Activated T-cell treated with anti-CD3 and anti-CD28 coated beads for 4 hours (primary cell): ENCODE data around the gene MMD2.

Experiments
- DNase-seq: peaks from one replicate; pipeline ENCODE4 v3.0.0-alpha.2; 2020

Gene MMD2

GRCh38 chr7:4957847-4958476, 1.0 kb downstream of the MMD2 start:
- no peak for DNase-seq

- no peak for DNase-seq
Measured at GRCh38 chr7:4951903-4952636, 6.9 kb downstream of the MMD2 start.

- DNase-seq = no peak
Measured at GRCh38 chr7:4951304-4951703, 7.7 kb downstream of the MMD2 start.

- no peak for DNase-seq
Measured at GRCh38 chr7:4948402-4948801, 10.6 kb downstream of the MMD2 start.

GRCh38 chr7:4945949-4946348, 13.0 kb downstream of the MMD2 start:
- no peak for DNase-seq

- DNase-seq = no peak
Measured at GRCh38 chr7:4944939-4945338, 14.0 kb downstream of the MMD2 start.

GRCh38 chr7:4943297-4943696, 15.7 kb downstream of the MMD2 start:
- DNase-seq = no peak

- no peak for DNase-seq
Measured at GRCh38 chr7:4939971-4940728, 18.8 kb downstream of the MMD2 start.

GRCh38 chr7:4937411-4937810, 21.6 kb downstream of the MMD2 start:
- DNase-seq = no peak

GRCh38 chr7:4934419-4935025, 24.5 kb downstream of the MMD2 start:
- DNase-seq = no peak

GRCh38 chr7:4931943-4932342, 27.0 kb downstream of the MMD2 start:
- DNase-seq = no peak

- no peak for DNase-seq
Measured at GRCh38 chr7:4929005-4929404, 30.0 kb downstream of the MMD2 start.

- no peak for DNase-seq
Measured at GRCh38 chr7:4928445-4928844, 30.5 kb downstream of the MMD2 start.

- DNase-seq = no peak
Measured at GRCh38 chr7:4919969-4920766, 38.8 kb downstream of the MMD2 start.

- no peak for DNase-seq
Measured at GRCh38 chr7:4916113-4916512, 42.9 kb downstream of the MMD2 start.

- DNase-seq = no peak
Measured at GRCh38 chr7:4911111-4911828, 47.7 kb downstream of the MMD2 start.

- no peak for DNase-seq
Measured at GRCh38 chr7:4906682-4907081, 52.3 kb downstream of the MMD2 start.

GRCh38 chr7:4905171-4905570, 53.8 kb downstream of the MMD2 start:
- DNase-seq = no peak

- no peak for DNase-seq
Measured at GRCh38 chr7:4904346-4904745, 54.6 kb downstream of the MMD2 start.

- no peak for DNase-seq
Measured at GRCh38 chr7:4895766-4896165, 63.2 kb downstream of the MMD2 start.

GRCh38 chr7:4894482-4894881, 64.5 kb downstream of the MMD2 start:
- no peak for DNase-seq

GRCh38 chr7:4893929-4894475, 65.0 kb downstream of the MMD2 start:
- DNase-seq = no peak
